MV-4-11 (cell line): ENCODE results near the gene GPX6.
"Not testable (repeated sequence)": the region's sequence is repeated elsewhere in the genome, so short reads cannot be mapped to it uniquely, and the experiment has no call there.

Source experiments
- DNase-seq: peaks from one replicate; lab custom pipeline; 2025; lab: John Stamatoyannopoulos, UW

Gene GPX6

DNA sequence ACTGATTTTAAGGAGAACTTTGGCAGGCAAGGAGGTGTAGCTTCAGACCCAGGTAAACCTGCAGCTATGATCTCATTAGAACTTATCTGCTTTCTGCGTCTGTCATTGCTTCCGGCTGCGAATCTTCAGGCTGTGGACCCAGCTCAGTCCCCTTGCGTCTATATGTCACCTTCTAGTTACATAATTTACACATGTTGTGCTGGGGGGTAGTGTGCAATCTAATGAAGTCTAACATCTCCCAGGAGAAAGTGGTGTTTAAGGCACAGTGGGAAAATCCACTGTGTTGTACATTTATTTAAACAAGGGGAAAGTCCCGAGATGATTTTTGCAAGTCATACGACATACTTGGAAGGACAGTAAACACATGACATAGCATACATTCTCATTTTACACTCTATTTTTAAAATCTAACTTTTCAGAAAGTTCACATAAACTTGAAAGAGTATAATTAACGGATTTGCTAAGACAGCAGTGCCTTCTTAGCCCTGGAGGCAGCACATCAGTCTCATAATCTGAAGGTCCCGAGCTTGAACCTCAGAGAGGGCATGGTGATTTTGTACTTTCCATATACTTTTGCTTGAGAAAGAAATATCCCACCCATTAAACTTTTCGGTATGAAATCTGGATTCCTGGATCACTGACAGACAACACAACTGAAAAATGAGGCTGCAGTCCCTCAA is 35.2 kb downstream of the GPX6 start:
- DNase-seq, result no peak

DNA sequence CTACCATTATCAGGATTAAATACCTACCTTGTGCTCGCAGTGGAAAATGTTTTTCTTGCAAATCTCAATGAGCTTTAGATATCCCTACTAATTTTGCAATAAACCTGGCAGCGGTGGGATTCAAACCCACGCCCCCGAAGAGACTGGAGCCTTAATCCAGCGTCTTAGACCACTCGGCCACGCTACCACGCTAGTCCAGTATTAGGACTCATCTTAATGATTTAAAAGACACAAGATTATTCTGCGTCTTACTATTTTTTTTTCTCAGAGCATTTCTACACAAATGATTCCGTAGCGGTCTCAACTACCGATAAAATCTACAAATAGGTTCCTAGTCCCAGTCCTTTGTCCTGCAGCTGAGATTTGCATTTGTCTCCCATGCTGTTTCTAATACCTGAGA is 37.1 kb downstream of the GPX6 start:
- DNase-seq, result no peak

DNA sequence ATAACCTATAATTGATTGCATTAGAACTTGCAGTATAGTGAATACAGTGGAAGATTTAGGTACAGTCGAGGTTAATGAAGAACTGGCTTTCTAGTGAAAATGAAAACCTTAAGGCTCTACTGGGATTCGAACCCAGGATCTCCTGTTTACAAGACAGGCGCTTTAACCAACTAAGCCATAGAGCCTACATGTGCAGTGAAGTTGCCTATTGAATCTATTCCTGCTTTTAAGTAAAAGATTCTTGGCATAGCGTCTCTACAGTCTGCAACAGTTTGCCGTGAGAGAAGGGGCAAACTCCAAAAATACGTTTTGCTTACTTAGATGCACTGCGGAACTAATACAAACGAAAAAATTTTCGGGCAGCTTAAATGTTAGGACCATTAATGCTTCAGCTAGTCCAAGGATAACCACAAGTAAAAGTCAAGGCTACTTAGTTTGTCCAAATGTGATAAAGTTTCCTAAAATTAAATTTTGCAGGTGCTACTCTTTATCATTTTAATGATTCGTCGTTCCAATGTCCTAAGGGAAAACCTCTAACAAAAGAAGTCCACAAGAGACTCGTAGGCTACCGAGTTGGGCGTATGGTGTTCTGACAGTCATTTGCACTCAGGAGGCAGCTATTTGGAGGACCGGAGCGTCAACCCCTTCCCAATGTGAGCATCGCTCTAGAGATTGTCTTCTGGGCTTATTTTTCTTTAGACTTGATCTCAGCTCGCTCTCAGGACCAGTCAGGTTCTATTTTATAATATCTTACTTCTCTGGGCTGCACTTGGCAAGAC is 41.0 kb downstream of the GPX6 start:
- peak; percentile 69 for DNase-seq

DNA sequence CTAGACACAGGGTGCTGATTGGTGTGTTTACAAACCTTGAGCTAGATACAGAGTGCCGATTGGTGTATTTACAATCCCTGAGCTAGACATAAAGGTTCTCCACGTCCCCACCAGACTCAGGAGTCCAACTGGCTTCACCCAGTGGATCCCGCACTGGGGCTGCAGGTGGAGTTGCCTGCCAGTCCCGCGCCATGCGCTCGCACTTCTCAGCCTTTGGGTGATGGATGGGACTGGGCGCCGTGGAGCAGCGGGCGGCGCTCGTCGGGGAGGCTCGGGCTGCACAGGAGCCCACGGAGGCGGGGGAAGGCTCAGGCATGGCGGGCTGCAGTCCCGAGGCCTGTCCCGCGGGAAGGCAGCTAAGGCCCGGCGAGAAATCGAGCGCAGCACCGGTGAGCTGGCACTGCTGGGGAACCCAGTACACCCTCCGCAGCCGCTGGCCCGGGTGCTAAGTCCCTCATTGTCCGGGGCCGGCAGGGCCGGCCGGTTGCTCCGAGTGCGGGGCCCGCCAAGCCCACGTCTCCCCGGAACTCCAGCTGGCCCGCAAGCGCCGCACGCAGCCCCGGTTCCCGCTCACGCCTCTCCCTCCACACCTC is 46.3 kb downstream of the GPX6 start:
- not testable (repeated sequence) for DNase-seq

DNA sequence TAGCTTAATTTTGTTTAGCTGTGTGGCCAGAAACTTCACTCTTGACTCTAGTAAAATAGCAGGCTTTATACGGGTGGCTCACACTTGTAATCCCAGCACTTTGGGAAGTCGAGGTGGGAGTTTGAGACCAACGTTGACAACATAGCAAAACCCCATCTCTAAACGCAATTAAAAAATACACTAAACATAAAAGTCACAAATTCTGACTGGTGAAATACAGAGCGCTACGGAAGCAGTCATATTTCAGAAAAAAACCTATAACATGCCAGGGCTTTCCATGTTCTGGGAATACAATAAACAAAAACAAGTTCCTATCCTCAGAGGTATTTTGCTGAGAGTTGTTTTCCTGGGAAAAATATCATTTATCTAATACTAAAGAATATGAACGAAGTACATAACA is 47.5 kb downstream of the GPX6 start:
- DNase-seq, result no peak

DNA sequence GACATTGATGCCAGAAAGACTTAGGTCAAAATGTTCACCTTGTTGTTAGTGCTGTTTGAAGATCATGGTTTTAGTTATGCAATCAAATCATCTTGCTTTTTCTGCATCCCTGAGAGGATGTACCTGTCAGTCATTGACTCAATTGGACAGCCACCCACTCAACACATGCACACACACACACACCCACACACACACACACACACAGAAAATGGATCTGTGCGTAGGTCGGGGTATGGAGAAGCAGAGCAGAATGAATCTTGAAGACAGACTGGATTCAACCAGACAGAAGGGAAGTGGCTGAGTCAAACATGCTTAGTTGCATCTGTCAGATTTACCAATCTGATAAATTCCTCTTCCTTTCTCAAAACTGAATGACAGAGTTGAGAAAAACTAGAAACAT is 53.2 kb downstream of the GPX6 start:
- DNase-seq, result peak; percentile 24

DNA sequence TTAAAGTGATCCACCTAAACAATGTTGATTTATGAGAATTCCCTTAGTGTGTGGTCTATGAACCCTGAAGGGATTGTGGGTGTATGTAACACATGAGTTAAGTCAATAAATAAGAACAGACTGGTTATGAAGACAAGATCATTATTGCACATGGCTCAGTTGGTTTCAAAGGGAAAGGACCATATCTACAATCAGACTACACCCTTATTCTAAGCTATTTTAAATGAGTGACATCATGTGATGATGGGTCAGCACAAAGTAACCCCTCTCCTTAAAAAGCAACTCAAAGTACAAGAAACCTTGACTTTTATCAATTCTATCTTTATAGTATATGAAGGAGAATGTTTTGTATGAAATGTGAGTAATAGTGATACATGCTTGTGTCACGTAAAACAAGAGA is 57.0 kb downstream of the GPX6 start:
- no peak for DNase-seq
